SJSA1 (cell line): ENCODE measurements around the gene ANKRD13A. TPM values are rescaled to one million over a fixed set of nuclear protein-coding genes. Genes with fewer than 3 reads are reported as not detected.
"Not testable (repeated sequence)": the region's sequence is repeated elsewhere in the genome, so short reads cannot be mapped to it uniquely, and the experiment has no call there.

ENCODE experiments used
- DNase-seq, 2 experiments: peaks; one replicate each; pipeline ENCODE4 v3.0.0-alpha.2; 2015 to 2020; ENCODE audit warnings: low spot score in 2 of 2, low read depth in 1 of 2
- H3K27ac ChIP-seq: fragments of 250-450 bp; sonication (Bioruptor Pico); 2 replicates; pipeline ENCODE4 v1.5.1; 2020; ENCODE audit warnings: mild to moderate bottlenecking, moderate library complexity
- H3K27me3 ChIP-seq: fragments of 250-450 bp; sonication (Bioruptor Pico); replicated peaks from 2 replicates; pipeline ENCODE4 v1.5.1; 2020; ENCODE audit warnings: mild to moderate bottlenecking, moderate library complexity
- H3K36me3 ChIP-seq: fragments of 250-450 bp; sonication (Bioruptor Pico); 2 replicates; pipeline ENCODE4 v1.5.1; 2020; ENCODE audit warnings: mild to moderate bottlenecking
- H3K4me1 ChIP-seq: fragments of 250-450 bp; sonication (Bioruptor Pico); replicated peaks from 2 replicates; pipeline ENCODE4 v1.6.1; 2021; ENCODE audit warnings: mild to moderate bottlenecking
- H3K4me3 ChIP-seq: fragments of 250-450 bp; sonication (Bioruptor Pico); 2 replicates; pipeline ENCODE4 v1.5.1; 2020; ENCODE audit warnings: mild to moderate bottlenecking
- H3K9me3 ChIP-seq: fragments of 250-450 bp; sonication (Bioruptor Pico); replicated peaks from 2 replicates; pipeline ENCODE4 v1.5.1; 2020; ENCODE audit warnings: mild to moderate bottlenecking
- total RNA-seq: library from RNA; depleted of rRNA; stranded (reverse); fragments of >200 nt; shearing (Covaris generic); gene quantifications from 2 replicates; pipeline ENCODE4 v1.2.3, GENCODE V29; 2014

The ANKRD13A gene
- total RNA-seq, 1 experiment from 2014 or later: 170 TPM

DNA sequence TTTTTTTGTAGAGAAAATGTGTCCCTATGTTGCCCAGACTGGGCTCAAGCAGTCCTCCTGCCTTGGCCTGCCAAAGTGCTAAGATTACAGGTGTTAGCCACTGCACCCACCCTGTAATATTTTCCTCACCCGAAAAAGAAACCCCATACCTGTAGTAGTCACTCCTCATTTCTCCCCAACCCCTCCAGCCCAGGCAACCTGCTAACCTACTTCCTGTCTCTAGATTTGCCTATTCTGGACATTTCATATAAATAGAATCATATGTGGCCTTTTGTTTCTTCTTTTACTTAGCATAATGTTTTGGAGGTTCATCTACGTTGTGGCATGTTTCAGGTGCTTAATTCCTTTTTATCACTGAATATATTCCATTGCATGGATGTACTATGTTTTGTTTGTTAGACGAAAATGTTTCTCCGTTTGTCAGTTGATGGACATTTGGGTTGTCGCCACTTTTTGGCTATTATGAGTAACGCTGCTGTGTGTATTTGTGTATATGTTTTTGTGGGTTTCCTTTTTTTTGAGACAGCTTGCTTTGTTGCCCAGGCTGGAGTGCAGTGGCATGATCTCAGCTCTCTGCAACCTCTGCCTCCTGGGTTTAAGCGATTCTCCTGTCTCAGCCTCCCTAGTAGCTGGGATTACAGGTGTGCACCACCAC lies 6.2 kb downstream of the ANKRD13A start:
- Histone ChIP-seq H3K27me3 (no peaks in the 10 kb centered on the region), H3K36me3 (peaks cover 56% of the 10 kb centered on the region), H3K27ac (no peak overlapping the region), H3K4me1 (peaks cover 26% of the 10 kb centered on the region), H3K9me3 (no peaks in the 10 kb centered on the region), H3K4me3 (no peak overlapping the region)
- DNase-seq: no peak

- no peak for DNase-seq
- H3K36me3 ChIP-seq: peaks cover 56% of the 10 kb centered on the region
Measured at GRCh38 chr12:110006115-110006514, 6.9 kb downstream of the ANKRD13A start.

DNA sequence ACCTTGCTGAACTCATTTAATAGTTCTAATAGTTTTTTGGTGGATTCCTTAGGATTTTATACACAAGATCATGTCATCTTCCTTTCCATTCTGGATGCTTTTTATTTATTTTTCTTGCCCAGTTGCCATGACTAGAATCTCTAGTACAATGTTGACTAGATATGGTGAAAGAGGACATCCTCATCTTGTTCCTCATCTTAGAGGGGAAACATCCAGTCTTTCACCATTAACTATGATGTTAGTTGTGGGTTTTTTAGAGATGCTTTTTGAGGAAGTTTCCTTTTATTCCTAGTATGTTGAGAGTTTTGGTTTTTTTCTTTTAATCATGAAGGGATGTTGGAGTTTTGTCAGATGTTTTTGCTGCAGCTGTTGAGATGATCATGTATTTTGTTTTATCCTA lies 8.7 kb downstream of the ANKRD13A start:
- H3K27me3 ChIP-seq: no peaks in the 10 kb centered on the region
- peaks cover 6% of the 10 kb centered on the region for H3K4me1 ChIP-seq
- DNase-seq: no peak
- H3K9me3 ChIP-seq: no peaks in the 10 kb centered on the region
- peaks cover 59% of the 10 kb centered on the region for H3K36me3 ChIP-seq
- no peak overlapping the region for H3K27ac ChIP-seq
- H3K4me3 ChIP-seq: no peak overlapping the region

More at GRCh38 chr12:110006115-110006514, 6.9 kb downstream of the ANKRD13A start:
- Histone ChIP-seq H3K27me3 (no peaks in the 10 kb centered on the region), H3K4me1 (peaks cover 22% of the 10 kb centered on the region), H3K9me3 (no peaks in the 10 kb centered on the region), H3K27ac (no peak overlapping the region), H3K4me3 (no peak overlapping the region)

GRCh38 chr12:110008681-110009398 lies 9.6 kb downstream of the ANKRD13A start:
- DNase-seq, H3K4me1 ChIP-seq: not testable (repeated sequence)
- H3K36me3 ChIP-seq: peaks cover 57% of the 10 kb centered on the region

GRCh38 chr12:110010853-110011723 lies 11.9 kb downstream of the ANKRD13A start:
- no peaks in the 10 kb centered on the region for H3K27me3 ChIP-seq
- H3K4me3 ChIP-seq: no peak overlapping the region
- no peak overlapping the region for H3K27ac ChIP-seq
- no peaks in the 10 kb centered on the region for H3K9me3 ChIP-seq
- no peak for DNase-seq
- H3K4me1 ChIP-seq: no peaks in the 10 kb centered on the region
- H3K36me3 ChIP-seq: peaks cover 55% of the 10 kb centered on the region

More at GRCh38 chr12:110008681-110009398, 9.6 kb downstream of the ANKRD13A start:
- H3K9me3 ChIP-seq, H3K27me3 ChIP-seq, H3K27ac ChIP-seq, H3K4me3 ChIP-seq: not testable (repeated sequence)

- Histone ChIP-seq H3K9me3 (no peaks in the 10 kb centered on the region), H3K36me3 (peaks cover 60% of the 10 kb centered on the region), H3K27ac (no peak overlapping the region), H3K27me3 (no peaks in the 10 kb centered on the region), H3K4me3 (no peak overlapping the region), H3K4me1 (no peaks in the 10 kb centered on the region)
- DNase-seq: no peak
Measured at GRCh38 chr12:110012137-110012536, 12.9 kb downstream of the ANKRD13A start.

DNA sequence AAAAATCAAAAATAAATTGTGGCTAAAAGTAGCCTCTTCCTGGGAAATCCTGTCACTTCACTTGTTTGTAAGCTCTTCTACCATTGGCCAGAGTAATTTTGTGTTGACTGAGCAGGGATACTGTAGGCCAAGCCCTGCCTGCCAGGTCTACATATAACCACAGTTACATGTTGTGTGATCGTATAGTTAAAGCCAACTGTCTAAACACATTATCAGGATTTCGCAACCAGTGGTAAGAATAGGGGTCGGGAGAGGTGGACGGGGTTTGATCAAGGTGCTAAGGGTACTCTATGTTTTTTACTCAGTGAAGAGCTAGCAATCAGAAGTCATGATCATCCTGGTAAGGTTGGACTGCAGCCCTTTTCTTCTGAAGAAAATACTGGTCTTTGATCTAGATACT lies 13.4 kb downstream of the ANKRD13A start:
- no peak overlapping the region for H3K4me3 ChIP-seq
- no peak for DNase-seq
- H3K9me3 ChIP-seq: no peaks in the 10 kb centered on the region
- H3K36me3 ChIP-seq: peaks cover 62% of the 10 kb centered on the region
- H3K4me1 ChIP-seq: no peaks in the 10 kb centered on the region
- no peak overlapping the region for H3K27ac ChIP-seq
- H3K27me3 ChIP-seq: no peaks in the 10 kb centered on the region

GRCh38 chr12:110015132-110015531 lies 15.9 kb downstream of the ANKRD13A start:
- Histone ChIP-seq H3K4me3 (no peak overlapping the region), H3K27ac (no peak overlapping the region), H3K4me1 (no peaks in the 10 kb centered on the region), H3K27me3 (no peaks in the 10 kb centered on the region), H3K36me3 (peaks cover 76% of the 10 kb centered on the region), H3K9me3 (no peaks in the 10 kb centered on the region)
- DNase-seq: no peak

DNA sequence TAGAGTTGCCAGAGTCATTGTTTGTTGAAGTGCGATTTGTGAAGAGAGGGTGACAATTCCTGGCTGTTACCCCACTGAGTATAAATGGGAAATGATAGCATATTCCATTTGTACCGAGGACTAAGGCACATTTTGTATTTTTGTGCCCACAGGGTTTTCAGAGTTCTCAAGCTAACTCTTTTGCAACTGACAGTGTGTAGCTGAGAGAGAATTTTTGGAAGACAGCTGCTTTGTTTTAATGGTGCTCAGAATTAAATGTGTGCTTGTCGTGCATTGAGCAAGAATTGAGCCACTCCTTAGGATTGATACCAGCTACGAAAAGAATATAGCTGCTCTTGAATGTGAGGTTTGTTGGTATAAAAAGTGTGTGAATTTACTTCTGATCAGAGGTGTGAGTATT lies 21.7 kb downstream of the ANKRD13A start:
- Histone ChIP-seq H3K9me3 (no peaks in the 10 kb centered on the region), H3K27ac (no peak overlapping the region), H3K4me1 (peaks cover 32% of the 10 kb centered on the region), H3K27me3 (no peaks in the 10 kb centered on the region), H3K36me3 (peaks cover 89% of the 10 kb centered on the region), H3K4me3 (no peak overlapping the region)
- DNase-seq: no peak

GRCh38 chr12:110023059-110023980 lies 24.1 kb downstream of the ANKRD13A start:
- Histone ChIP-seq H3K4me1 (peaks cover 49% of the 10 kb centered on the region), H3K4me3 (no peak overlapping the region), H3K36me3 (peaks cover 83% of the 10 kb centered on the region), H3K27ac (peak overlapping the region; percentile 34; the same call in 1 of the 2 replicates), H3K9me3 (no peaks in the 10 kb centered on the region), H3K27me3 (no peaks in the 10 kb centered on the region)
- DNase-seq: no peak

DNA sequence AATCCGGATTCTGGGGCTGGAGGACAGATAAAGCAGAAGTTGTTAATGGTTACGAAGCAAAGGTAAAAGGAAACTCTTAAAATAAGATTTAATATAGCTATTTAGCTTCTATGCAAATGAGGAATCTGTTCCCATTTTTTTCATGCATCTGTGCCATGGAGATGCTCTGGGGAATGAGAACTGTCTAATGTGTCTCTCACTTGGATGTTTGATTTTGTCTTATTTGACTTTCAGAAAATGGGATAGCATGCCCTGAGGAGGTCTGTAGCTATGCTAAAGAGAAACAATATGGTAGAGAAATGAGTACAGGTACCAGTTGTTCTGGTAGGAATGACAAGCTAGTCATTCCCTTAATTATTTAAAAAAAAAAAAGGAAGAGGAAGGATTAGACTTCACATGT lies 24.8 kb downstream of the ANKRD13A start:
- Histone ChIP-seq H3K27ac (peak overlapping the region; percentile 34; the same call in 1 of the 2 replicates), H3K36me3 (peaks cover 83% of the 10 kb centered on the region), H3K27me3 (no peaks in the 10 kb centered on the region), H3K4me3 (no peak overlapping the region), H3K4me1 (peaks cover 57% of the 10 kb centered on the region), H3K9me3 (no peaks in the 10 kb centered on the region)
- DNase-seq: no peak

DNA sequence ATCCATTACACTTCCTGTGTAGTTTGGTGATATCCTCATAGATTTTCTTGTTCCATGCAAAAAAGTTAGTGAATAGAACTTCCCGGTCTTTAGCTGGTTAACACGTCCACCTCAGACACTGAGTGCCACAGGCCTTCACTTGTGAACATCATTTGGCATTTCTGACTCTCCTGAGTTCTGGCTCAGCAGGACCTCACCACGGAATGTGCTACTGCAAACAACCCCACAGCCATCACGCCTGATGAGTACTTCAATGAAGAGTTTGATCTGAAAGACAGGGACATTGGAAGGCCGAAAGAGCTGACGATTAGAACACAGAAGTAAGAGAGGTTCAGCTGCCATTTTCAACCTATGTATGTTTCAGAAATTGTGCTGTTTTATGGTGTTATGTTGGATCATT lies 29.1 kb downstream of the ANKRD13A start:
- H3K27me3 ChIP-seq: no peaks in the 10 kb centered on the region
- no peak overlapping the region for H3K4me3 ChIP-seq
- DNase-seq: no peak
- H3K27ac ChIP-seq: no peak overlapping the region; the same call in 1 of the 2 replicates
- H3K4me1 ChIP-seq: peaks cover 60% of the 10 kb centered on the region
- no peaks in the 10 kb centered on the region for H3K9me3 ChIP-seq
- H3K36me3 ChIP-seq: peaks cover 80% of the 10 kb centered on the region

- Histone ChIP-seq H3K4me1 (peaks cover 50% of the 10 kb centered on the region), H3K27me3 (no peaks in the 10 kb centered on the region), H3K27ac (peak overlapping the region; percentile 49; the same call in 1 of the 2 replicates), H3K36me3 (peaks cover 79% of the 10 kb centered on the region), H3K9me3 (no peaks in the 10 kb centered on the region), H3K4me3 (no peak overlapping the region)
- peak in 1 of 2 experiments; percentile 44 for DNase-seq
Measured at GRCh38 chr12:110029290-110029815, 30.1 kb downstream of the ANKRD13A start.
